ENCODE results near the gene MAP2K4.

DNA sequence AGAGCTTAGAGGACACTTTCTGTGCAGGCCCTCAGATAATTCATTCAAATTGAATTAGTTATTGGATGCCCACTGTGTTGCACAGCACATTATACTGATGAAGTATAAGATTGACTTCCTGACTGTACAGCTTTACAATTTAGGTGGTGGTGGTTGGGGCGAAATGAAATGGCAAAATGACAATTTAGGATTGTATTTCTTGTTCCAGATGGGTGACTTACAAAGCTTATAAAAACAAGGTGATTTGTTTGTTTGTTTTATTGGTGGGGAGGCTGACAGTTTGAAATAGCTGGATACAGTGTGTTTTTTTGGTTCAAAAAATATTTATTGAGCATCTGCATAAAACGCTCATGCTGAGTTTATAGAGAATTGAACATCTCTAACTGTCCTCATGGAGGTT is 1.6 kb downstream of the MAP2K4 start:
- TF ChIP-seq CTCF (IDR thresholded peaks at IDR 0.05; ENCODE audit: poor library complexity) (no peak), EZH2 (IDR thresholded peaks at IDR 0.05; ENCODE audit: borderline replicate concordance) (no peak)
